Progenitor cell of endocrine pancreas (in vitro differentiated cells): Measurements from ENCODE around the gene MPI. TPM values are rescaled to one million over a fixed set of nuclear protein-coding genes. Genes with fewer than 3 reads are reported as not detected.

Experiments
- DNase-seq: peaks from one replicate; pipeline ENCODE4 v3.0.0; 2021; ENCODE audit warnings: low spot score; ENCODE audit not compliant: unreplicated experiment
- H3K27ac Mint-ChIP-seq: 2 replicates; pipeline ENCODE4 v1.8.0; 2021; ENCODE audit warnings: mild to moderate bottlenecking, moderate library complexity, mixed read lengths
- H3K27me3 Mint-ChIP-seq: 2 replicates; pipeline ENCODE4 v1.8.0; 2021; ENCODE audit warnings: mixed read lengths
- H3K36me3 Mint-ChIP-seq: 2 replicates; pipeline ENCODE4 v1.8.0; 2022; ENCODE audit warnings: mixed read lengths; ENCODE audit not compliant: insufficient read depth
- H3K4me1 Mint-ChIP-seq: 2 replicates; pipeline ENCODE4 v1.8.0; 2021; ENCODE audit warnings: low read depth, mixed read lengths
- H3K4me3 Mint-ChIP-seq: 2 replicates; pipeline ENCODE4 v1.8.0; 2021; ENCODE audit warnings: low read depth, mild to moderate bottlenecking, moderate library complexity, mixed read lengths
- H3K9me3 Mint-ChIP-seq: 2 replicates; pipeline ENCODE4 v1.8.0; 2021; ENCODE audit warnings: low read depth, mixed read lengths
- CTCF ChIP-seq: fragments of 200-600 bp; sonication (generic); IDR thresholded peaks from one replicate; pipeline ENCODE4 v1.5.0; 2021; ENCODE audit warnings: antibody characterized with exemption, mild to moderate bottlenecking; ENCODE audit not compliant: unreplicated experiment
- total RNA-seq: library from RNA; stranded (reverse); gene quantifications from 2 replicates; pipeline ENCODE4 v1.2.1, GENCODE V29; 2021

The MPI gene
- total RNA-seq, 1 donor from 2014 or later, result 39.6 TPM

GRCh38 chr15:74843445-74843828, 46.4 kb upstream of the MPI start:
- Mint-ChIP-seq H3K4me3 (peak overlapping the region; percentile 73), H3K27ac (peak overlapping the region; percentile 91), H3K4me1 (peaks cover 10% of the 10 kb centered on the region), H3K9me3 (no peaks in the 10 kb centered on the region), H3K27me3 (no peaks in the 10 kb centered on the region), H3K36me3 (peaks cover 5% of the 10 kb centered on the region)
- DNase-seq, result no peak
- TF ChIP-seq CTCF, result no peak

- H3K27ac Mint-ChIP-seq, result no peak overlapping the region
- no peak for DNase-seq
Observed at GRCh38 chr15:74843891-74844299, 45.9 kb upstream of the MPI start.

GRCh38 chr15:74844319-74845207, 45.3 kb upstream of the MPI start:
- Mint-ChIP-seq H3K36me3 (peaks cover 6% of the 10 kb centered on the region), H3K27ac (peak overlapping the region; percentile 29), H3K4me3 (no peak overlapping the region), H3K9me3 (no peaks in the 10 kb centered on the region), H3K27me3 (no peaks in the 10 kb centered on the region), H3K4me1 (peaks cover 10% of the 10 kb centered on the region)
- DNase-seq, result no peak
- TF ChIP-seq CTCF, result no peak

More at GRCh38 chr15:74843891-74844299, 45.9 kb upstream of the MPI start:
- peaks cover 10% of the 10 kb centered on the region for H3K4me1 Mint-ChIP-seq
- no peaks in the 10 kb centered on the region for H3K27me3 Mint-ChIP-seq
- H3K4me3 Mint-ChIP-seq, result peak overlapping the region; percentile 73
- peaks cover 5% of the 10 kb centered on the region for H3K36me3 Mint-ChIP-seq
- H3K9me3 Mint-ChIP-seq, result no peaks in the 10 kb centered on the region
- TF ChIP-seq CTCF, result no peak

GRCh38 chr15:74845208-74845568, 44.7 kb upstream of the MPI start:
- TF ChIP-seq CTCF, result no peak
- H3K4me1 Mint-ChIP-seq, result peaks cover 10% of the 10 kb centered on the region
- DNase-seq, result no peak
- H3K27me3 Mint-ChIP-seq, result no peaks in the 10 kb centered on the region
- no peaks in the 10 kb centered on the region for H3K9me3 Mint-ChIP-seq
- no peak overlapping the region for H3K4me3 Mint-ChIP-seq
- H3K36me3 Mint-ChIP-seq, result peaks cover 7% of the 10 kb centered on the region
- H3K27ac Mint-ChIP-seq, result no peak overlapping the region

GRCh38 chr15:74845581-74845980, 44.3 kb upstream of the MPI start:
- TF ChIP-seq CTCF, result no peak
- H3K36me3 Mint-ChIP-seq, result peaks cover 7% of the 10 kb centered on the region
- no peaks in the 10 kb centered on the region for H3K9me3 Mint-ChIP-seq
- no peaks in the 10 kb centered on the region for H3K27me3 Mint-ChIP-seq
- H3K4me1 Mint-ChIP-seq, result peaks cover 10% of the 10 kb centered on the region
- DNase-seq, result no peak
- no peak overlapping the region for H3K27ac Mint-ChIP-seq
- no peak overlapping the region for H3K4me3 Mint-ChIP-seq
